Spleen (tissue), 11 donors: ENCODE data around the gene PPP2R2D. TPM values are rescaled to one million over a fixed set of nuclear protein-coding genes. Genes with fewer than 3 reads are reported as not detected.
A peak's percentile ranks its signal among the peaks of the same experiment; 100 is the strongest.

Experiments
- DNase-seq: peaks from one replicate; pipeline ENCODE4 v3.0.0-alpha.2; 2020
- H3K27ac ChIP-seq, 8 donors: fragments of 200-600 bp; sonication (generic) in 7 of 8; 1 replicate in 4 of 8; 2 replicates in 4 of 8; pipeline versions ENCODE4 v1.5.0 to v1.8.0; 2016 to 2021; ENCODE audit warnings: inconsistent platforms in 4 of 8, mild to moderate bottlenecking in 4 of 8, moderate library complexity in 1 of 8
- H3K27me3 ChIP-seq, 7 donors: fragments of 200-600 bp; sonication (generic) in 6 of 7; replicated peaks in 1 of 7; 1 replicate in 4 of 7; 2 replicates in 3 of 7; pipeline versions ENCODE4 v1.5.0 to v1.8.0; 2016 to 2021; ENCODE audit warnings: inconsistent platforms in 3 of 7, mild to moderate bottlenecking in 1 of 7
- H3K36me3 ChIP-seq, 6 donors: fragments of 200-600 bp; sonication (generic) in 5 of 6; 1 replicate in 4 of 6; 2 replicates in 2 of 6; pipeline versions ENCODE4 v1.5.0 to v1.8.0; 2016 to 2021; ENCODE audit warnings: inconsistent platforms in 2 of 6
- H3K4me1 ChIP-seq, 6 donors: fragments of 200-600 bp; sonication (generic) in 5 of 6; 1 replicate in 3 of 6; 2 replicates in 3 of 6; pipeline versions ENCODE4 v1.5.0 to v1.8.0; 2016 to 2021; ENCODE audit warnings: inconsistent platforms in 3 of 6
- H3K4me3 ChIP-seq, 8 donors: fragments of 200-600 bp; sonication (generic) in 7 of 8; 1 replicate in 4 of 8; 2 replicates in 4 of 8; pipeline versions ENCODE4 v1.5.0 to v1.8.0; 2016 to 2021; ENCODE audit warnings: inconsistent platforms in 4 of 8, mild to moderate bottlenecking in 4 of 8, moderate library complexity in 2 of 8
- H3K9me3 ChIP-seq, 8 donors: fragments of 200-600 bp; sonication (generic) in 7 of 8; 1 replicate in 4 of 8; 2 replicates in 4 of 8; pipeline versions ENCODE4 v1.5.0 to v1.8.0; 2016 to 2021; ENCODE audit warnings: inconsistent platforms in 4 of 8
- CTCF ChIP-seq, 11 experiments: fragments of 200-600 bp in 7 of 11; fragments of 450-650 bp in 4 of 11; sonication (generic) in 4 of 11; IDR thresholded peaks in 8 of 11; conservative IDR thresholded peaks in 3 of 11; 1 replicate in 7 of 11; 2 replicates in 4 of 11; pipeline versions ENCODE4 v1.4.0 to v1.8.0; 2016 to 2021; ENCODE audit warnings: antibody characterized with exemption in 11 of 11, inconsistent platforms in 4 of 11, mild to moderate bottlenecking in 1 of 11
- POLR2A ChIP-seq, 3 donors: fragments of 450-650 bp; IDR thresholded peaks; one replicate each; pipeline ENCODE4 v1.5.1; 2017; ENCODE audit warnings: antibody characterized with exemption in 3 of 3, mild to moderate bottlenecking in 1 of 3
- POLR2AphosphoS5 ChIP-seq, 3 donors: sonication (generic); formaldehyde crosslinking; IDR thresholded peaks; one replicate each; pipeline ENCODE4 v1.5.1; 2017; ENCODE audit warnings: antibody characterized with exemption in 3 of 3
- WGBS, 5 donors: extraction: QIAGEN DNeasy Blood & Tissue Kit in 3 of 5; methylation state at CpG; one replicate each; pipeline versions ENCODE4 v1.1.5 to v1.1.7; 2013 to 2018; 5-methylcytosine and 5-hydroxymethylcytosine counted together
- intact Hi-C: fragments of 100-400 bp; cut with DNase I; formaldehyde crosslinking; loops from one replicate; pipeline ENCODE4 v1.15.0; 2023; ENCODE audit warnings: low total_unique reads
- polyA plus RNA-seq, 3 donors: library from polyadenylated mRNA; stranded (reverse); fragments of 200-250 nt; gene quantifications; one replicate each; pipeline ENCODE4 v1.2.1, GENCODE V29; 2013
- total RNA-seq, 7 donors: library from RNA; depleted of rRNA in 3 of 7; stranded (reverse); fragments of >200 nt in 3 of 7; fragmentation: NEBNext Ultra II Directional in 4 of 7; extraction: Animal tissue kit (Norgen Biotek cat#: 25700) in 4 of 7; gene quantifications; one replicate each; pipeline versions ENCODE4 v1.1.0 to v1.2.1, GENCODE V29; 2016 to 2021
- donor health status: healthy with polysubstance abuse.
- donor health status: DM: no; HTN: no; CAD: no; lungs with moderate emphysema.
- donor health status: DM: no; HTN: no; CAD: no.
- donor health status: Bipolar disorder and iron deficiency.
- donor health status: healthy.
- donor health status: DM: no; HTN: no; CAD: no.
- donor health status: DM: yes; HTN: yes; CAD: no.

PPP2R2D gene
- total and polyA plus RNA-seq, 10 donors, result 15.6 to 41.2 (median 32.0) TPM

- intact Hi-C loops, result no loop called here
- H3K36me3 ChIP-seq, result no peaks in the 10 kb centered on the region
- H3K27ac ChIP-seq, result no peak overlapping the region
- TF ChIP-seq POLR2A (IDR thresholded peaks at IDR 0.05), result no peak
- TF ChIP-seq POLR2AphosphoS5 (IDR thresholded peaks at IDR 0.05), result no peak
- TF ChIP-seq CTCF (IDR thresholded peaks at IDR 0.05 in 8 of 11, conservative IDR thresholded peaks at IDR 0.05 in 3 of 11), result no peak
- peaks cover 0 to 43% (median 0%) of the 10 kb centered on the region in 7 donors for H3K27me3 ChIP-seq
- no peaks in the 10 kb centered on the region for H3K4me1 ChIP-seq
- DNase-seq, result peak; percentile 56
- no peaks in the 10 kb centered on the region for H3K9me3 ChIP-seq
- 80 to 90% (median 86%) methylated on average over 19 to 25 of the region's 25 CpGs for WGBS, 5 donors
- H3K4me3 ChIP-seq, result no peak overlapping the region
Observed at GRCh38 chr10:131852823-131853609, 47.8 kb upstream of the PPP2R2D start.

- peak; percentile 39 for DNase-seq
- Histone ChIP-seq H3K36me3 (no peaks in the 10 kb centered on the region), H3K9me3 (no peaks in the 10 kb centered on the region), H3K4me3 (no peak overlapping the region), H3K4me1 (no peaks in the 10 kb centered on the region), H3K27ac (no peak overlapping the region), H3K27me3 (peaks cover 0 to 44% (median 0%) of the 10 kb centered on the region in 7 donors)
- WGBS, 5 donors, result 89 to 95% (median 93%) methylated on average over 13 of the region's 13 CpGs
- intact Hi-C loops, result no loop called here
- TF ChIP-seq POLR2AphosphoS5 (IDR thresholded peaks at IDR 0.05), result no peak
- no peak for TF ChIP-seq POLR2A (IDR thresholded peaks at IDR 0.05)
- TF ChIP-seq CTCF (IDR thresholded peaks at IDR 0.05 in 8 of 11, conservative IDR thresholded peaks at IDR 0.05 in 3 of 11), result no peak
Observed at GRCh38 chr10:131853610-131853964, 47.2 kb upstream of the PPP2R2D start.

- DNase-seq, result peak; percentile 51
- intact Hi-C loops, result no loop called here
- no peaks in the 10 kb centered on the region for H3K4me1 ChIP-seq
- no peaks in the 10 kb centered on the region for H3K36me3 ChIP-seq
- no peak overlapping the region for H3K4me3 ChIP-seq
- WGBS, 5 donors, result 77 to 87% (median 81%) methylated on average over 13 to 22 of the region's 22 CpGs
- TF ChIP-seq CTCF (IDR thresholded peaks at IDR 0.05 in 8 of 11, conservative IDR thresholded peaks at IDR 0.05 in 3 of 11) (no peak), POLR2A (IDR thresholded peaks at IDR 0.05) (no peak), POLR2AphosphoS5 (IDR thresholded peaks at IDR 0.05) (no peak)
- no peak overlapping the region for H3K27ac ChIP-seq
- H3K27me3 ChIP-seq, result peaks cover 0 to 56% (median 0%) of the 10 kb centered on the region in 7 donors
- H3K9me3 ChIP-seq, result no peaks in the 10 kb centered on the region
Observed at GRCh38 chr10:131854579-131855335, 46.1 kb upstream of the PPP2R2D start.
